OCI-LY1 (cell line): Measurements from ENCODE around the gene EML4.

Experiments
- EZH2 ChIP-seq: fragments of 200-600 bp; sonication (generic), shearing (Covaris generic); IDR thresholded peaks from 2 replicates; pipeline ENCODE4 v1.8.0; 2017; ENCODE audit warnings: borderline replicate concordance, mixed run types, mild to moderate bottlenecking, antibody characterized with exemption, low read length, moderate library complexity, mixed read lengths
- TF ChIP-seq, protein P1 (sequence below): fragments of 200-600 bp; sonication (generic), shearing (Covaris generic); IDR thresholded peaks from 2 replicates; pipeline ENCODE4 v1.5.1; 2017; ENCODE audit warnings: mild to moderate bottlenecking, antibody characterized with exemption, low read length, moderate library complexity, mixed read lengths

DNA sequence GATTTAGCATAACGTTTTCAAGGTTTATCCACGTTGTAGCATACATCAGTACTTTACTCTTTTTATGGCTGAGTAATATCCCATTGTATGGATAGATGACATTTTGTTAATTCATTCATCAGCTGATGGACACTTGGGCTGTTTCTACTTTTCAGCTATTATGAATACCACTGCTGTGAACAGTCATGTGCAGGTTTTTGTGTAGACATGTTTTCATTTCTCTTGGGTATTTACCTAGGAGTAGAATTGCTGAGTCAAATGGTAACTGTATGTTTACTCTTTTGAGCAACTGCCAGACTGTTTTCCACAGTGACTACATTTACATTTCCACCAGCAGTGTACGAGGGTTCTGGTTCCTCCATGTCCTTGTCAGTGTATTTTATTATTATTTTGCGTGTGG, 158.0 kb downstream of the EML4 start:
- TF ChIP-seq, protein P1, sequence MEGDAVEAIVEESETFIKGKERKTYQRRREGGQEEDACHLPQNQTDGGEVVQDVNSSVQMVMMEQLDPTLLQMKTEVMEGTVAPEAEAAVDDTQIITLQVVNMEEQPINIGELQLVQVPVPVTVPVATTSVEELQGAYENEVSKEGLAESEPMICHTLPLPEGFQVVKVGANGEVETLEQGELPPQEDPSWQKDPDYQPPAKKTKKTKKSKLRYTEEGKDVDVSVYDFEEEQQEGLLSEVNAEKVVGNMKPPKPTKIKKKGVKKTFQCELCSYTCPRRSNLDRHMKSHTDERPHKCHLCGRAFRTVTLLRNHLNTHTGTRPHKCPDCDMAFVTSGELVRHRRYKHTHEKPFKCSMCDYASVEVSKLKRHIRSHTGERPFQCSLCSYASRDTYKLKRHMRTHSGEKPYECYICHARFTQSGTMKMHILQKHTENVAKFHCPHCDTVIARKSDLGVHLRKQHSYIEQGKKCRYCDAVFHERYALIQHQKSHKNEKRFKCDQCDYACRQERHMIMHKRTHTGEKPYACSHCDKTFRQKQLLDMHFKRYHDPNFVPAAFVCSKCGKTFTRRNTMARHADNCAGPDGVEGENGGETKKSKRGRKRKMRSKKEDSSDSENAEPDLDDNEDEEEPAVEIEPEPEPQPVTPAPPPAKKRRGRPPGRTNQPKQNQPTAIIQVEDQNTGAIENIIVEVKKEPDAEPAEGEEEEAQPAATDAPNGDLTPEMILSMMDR: no peak
- no peak for TF ChIP-seq EZH2
